HepG2 (cell line): ENCODE measurements around the gene BRI3BP. TPM values are rescaled to one million over a fixed set of nuclear protein-coding genes. Genes with fewer than 3 reads are reported as not detected.

Experiments used
- ATAC-seq: fragments of 200-7000 bp; cut with Tn5 transposase; 3 replicates; pipeline ENCODE4 v1.9.1; 2020; ENCODE audit warnings: mild to moderate bottlenecking, moderate library complexity
- BruUV-seq: library from RNA; stranded (reverse); fragments of 400-500 nt; replicated peaks from 2 replicates; lab custom pipeline; 2021; lab: Mats Ljungman, UMichigan
- CTCF ChIA-PET: fragments of 300-600 bp; formaldehyde crosslinking; extraction: SDS; loops from one replicate; lab custom pipeline; 2021; ENCODE audit warnings: low total read pairs, inconsistent platforms, low intra/inter-chr PET ratio; lab: Yijun Ruan, JAX
- POLR2A ChIA-PET: fragments of 350-600 bp; sonication (Branson Sonifier 250); formaldehyde crosslinking; loops from one replicate; lab custom pipeline; 2020; ENCODE audit warnings: antibody characterized with exemption, inconsistent platforms; lab: Yijun Ruan, JAX
- DNase-seq: peaks from one replicate; pipeline ENCODE4 v3.0.0-alpha.2; 2015; ENCODE audit warnings: low spot score
- FAIRE-seq: peaks from 3 replicates; lab custom pipeline; 2011; peaks lifted over from hg19 to GRCh38; lab: Jason Lieb, UNC
- H2AFZ ChIP-seq: one replicate; pipeline ENCODE4 v1.6.1; 2011; ENCODE audit warnings: low read length, inconsistent platforms
- H3K27ac ChIP-seq: fragments of 300-600 bp; 3 replicates; pipeline ENCODE4 v1.8.0; 2011; ENCODE audit warnings: mixed run types, mild to moderate bottlenecking, mixed read lengths, low read length, inconsistent platforms; ENCODE audit not compliant: insufficient read depth; ENCODE audit errors: extremely low read length
- H3K27me3 ChIP-seq, 2 experiments: fragments of 200-600 bp in 1 of 2; 2 replicates in 1 of 2; 3 replicates in 1 of 2; pipeline versions ENCODE4 v1.6.0 to v1.8.0; 2011; ENCODE audit warnings: low read length in 2 of 2, mild to moderate bottlenecking in 2 of 2, moderate library complexity in 2 of 2, inconsistent platforms in 1 of 2; ENCODE audit not compliant: insufficient read depth in 2 of 2, control insufficient read depth in 1 of 2
- H3K36me3 ChIP-seq, 2 experiments: fragments of 200-600 bp in 1 of 2; replicated peaks in 1 of 2; 2 replicates in 1 of 2; 3 replicates in 1 of 2; pipeline versions ENCODE4 v1.5.1 to v1.8.0; 2011; ENCODE audit warnings: low read length in 2 of 2, inconsistent platforms in 1 of 2; ENCODE audit not compliant: insufficient read depth in 2 of 2, control insufficient read depth in 1 of 2
- H3K4me1 ChIP-seq: 2 replicates; pipeline ENCODE4 v1.5.1; 2012; ENCODE audit warnings: low read length, inconsistent platforms; ENCODE audit not compliant: insufficient read depth
- H3K4me2 ChIP-seq: 2 replicates; pipeline ENCODE4 v1.6.0; 2011; ENCODE audit warnings: low read depth, low read length, inconsistent platforms
- H3K4me3 ChIP-seq, 3 experiments: fragments of 200-600 bp in 1 of 3; sonication (generic), shearing (Covaris generic) in 1 of 3; replicated peaks in 1 of 3; 2 replicates each; pipeline ENCODE4 v1.5.1; 2011 to 2016; ENCODE audit warnings: low read length in 3 of 3, inconsistent platforms in 2 of 3, low read depth in 2 of 3, mild to moderate bottlenecking in 2 of 3, control low read depth in 1 of 3, mixed read lengths in 1 of 3; ENCODE audit not compliant: insufficient read depth in 1 of 3
- H3K79me2 ChIP-seq: one replicate; pipeline ENCODE4 v1.6.1; 2011; ENCODE audit warnings: low read length, inconsistent platforms; ENCODE audit not compliant: insufficient read depth
- H3K9ac ChIP-seq: 2 replicates; pipeline ENCODE4 v1.6.0; 2011; ENCODE audit warnings: mild to moderate bottlenecking, low read depth, low read length, inconsistent platforms; ENCODE audit not compliant: insufficient read depth
- H3K9me3 ChIP-seq: 2 replicates; pipeline ENCODE4 v1.5.1; 2012; ENCODE audit warnings: mild to moderate bottlenecking, low read length
- H4K20me1 ChIP-seq: 2 replicates; pipeline ENCODE4 v1.6.0; 2011; ENCODE audit warnings: inconsistent platforms, mild to moderate bottlenecking, low read length, moderate library complexity; ENCODE audit not compliant: insufficient read depth
- CREB1 ChIP-seq, 2 experiments: fragments of 450-650 bp in 1 of 2; IDR thresholded peaks; 2 replicates each; pipeline ENCODE4 v1.6.1; 2016 to 2017; ENCODE audit warnings: control low read depth in 1 of 2, mild to moderate bottlenecking in 1 of 2, missing compliant biosample characterization in 1 of 2, missing genetic modification characterization in 1 of 2
- CSRNP1 ChIP-seq: sonication (generic); formaldehyde crosslinking; IDR thresholded peaks from 2 replicates; pipeline ENCODE4 v1.8.1; 2023; ENCODE audit warnings: mild to moderate bottlenecking, missing genetic modification reagents
- E2F5 ChIP-seq: sonication (generic); formaldehyde crosslinking; conservative IDR thresholded peaks from 2 replicates; pipeline ENCODE4 v1.4.0; 2020; ENCODE audit warnings: missing genetic modification reagents
- ELF1 ChIP-seq: sonication (generic); formaldehyde crosslinking; IDR thresholded peaks from 2 replicates; pipeline ENCODE4 v1.4.0; 2020; ENCODE audit warnings: missing genetic modification reagents
- GATA4 ChIP-seq: sonication (generic); IDR thresholded peaks from 2 replicates; pipeline ENCODE4 v1.6.1; 2016; ENCODE audit warnings: antibody characterized with exemption, low read depth, borderline replicate concordance
- HDAC1 ChIP-seq: sonication (generic); formaldehyde crosslinking; IDR thresholded peaks from 2 replicates; pipeline ENCODE4 v1.5.1; 2020; ENCODE audit warnings: mild to moderate bottlenecking, missing genetic modification reagents
- MTF2 ChIP-seq: sonication (generic); formaldehyde crosslinking; IDR thresholded peaks from 2 replicates; pipeline ENCODE4 v1.5.0; 2020; ENCODE audit warnings: missing genetic modification reagents, borderline replicate concordance
- MYPOP ChIP-seq: sonication (generic); formaldehyde crosslinking; IDR thresholded peaks from 2 replicates; pipeline ENCODE4 v1.8.1; 2023; ENCODE audit warnings: mild to moderate bottlenecking, moderate library complexity, missing genetic modification reagents
- NKX3-1 ChIP-seq: sonication (generic); formaldehyde crosslinking; IDR thresholded peaks from 2 replicates; pipeline ENCODE4 v1.5.0; 2020; ENCODE audit warnings: missing genetic modification reagents
- NR2C2 ChIP-seq: sonication (generic); formaldehyde crosslinking; IDR thresholded peaks from 2 replicates; pipeline ENCODE4 v1.4.0; 2020; ENCODE audit warnings: missing genetic modification reagents, mild to moderate bottlenecking, moderate library complexity, borderline replicate concordance
- SOX6 ChIP-seq, 2 experiments: fragments of 450-650 bp in 1 of 2; sonication (generic) in 1 of 2; formaldehyde crosslinking in 1 of 2; IDR thresholded peaks; 2 replicates each; pipeline versions ENCODE4 v1.4.0 to v1.6.1; 2017 to 2020; ENCODE audit warnings: antibody characterized with exemption in 1 of 2, mild to moderate bottlenecking in 1 of 2, missing genetic modification reagents in 1 of 2
- TCF7 ChIP-seq: sonication (generic); IDR thresholded peaks from 2 replicates; pipeline ENCODE4 v1.6.1; 2016; ENCODE audit warnings: antibody characterized with exemption, low read depth
- U2AF2 ChIP-seq: fragments of 200-400 bp; formaldehyde crosslinking; IDR thresholded peaks from 2 replicates; pipeline ENCODE4 v1.6.1; 2017; ENCODE audit warnings: low read depth, mild to moderate bottlenecking, low read length
- YEATS4 ChIP-seq: sonication (generic); formaldehyde crosslinking; IDR thresholded peaks from 2 replicates; pipeline ENCODE4 v1.4.0; 2020; ENCODE audit warnings: missing genetic modification reagents, borderline replicate concordance
- ZBTB43 ChIP-seq: sonication (generic); formaldehyde crosslinking; conservative IDR thresholded peaks from 2 replicates; pipeline ENCODE4 v1.4.0; 2020; ENCODE audit warnings: missing genetic modification reagents
- ZFY ChIP-seq: sonication (generic); formaldehyde crosslinking; IDR thresholded peaks from 2 replicates; pipeline ENCODE4 v1.4.0; 2020; ENCODE audit warnings: missing genetic modification reagents
- ZNF629 ChIP-seq: sonication (generic); formaldehyde crosslinking; conservative IDR thresholded peaks from 2 replicates; pipeline ENCODE4 v1.5.0; 2020; ENCODE audit warnings: missing genetic modification reagents
- ZNF777 ChIP-seq: sonication (generic); formaldehyde crosslinking; IDR thresholded peaks from 2 replicates; pipeline ENCODE4 v1.4.0; 2020; ENCODE audit warnings: missing genetic modification reagents
- WGBS: methylation state at CpG from one replicate; pipeline ENCODE4 v1.1.6; 2017; ENCODE audit warnings: low lambda C conversion rate; 5-methylcytosine and 5-hydroxymethylcytosine counted together
- in situ Hi-C: cut with HindIII; loops from 2 replicates; pipeline ENCODE4 v1.10.0; 2017; ENCODE audit warnings: low pct_unique_long_range_greater_than_20kb; ENCODE audit not compliant: extremely low pct_ligation_motif_present
- intact Hi-C: fragments of 100-400 bp; cut with micrococcal nuclease; formaldehyde crosslinking; loops from one replicate; pipeline ENCODE4 v1.10.0; 2022; ENCODE audit not compliant: unreplicated experiment
- polyA plus RNA-seq, 8 experiments: library from polyadenylated mRNA; depleted of rRNA in 3 of 8; stranded (reverse) in 7 of 8; unstranded in 1 of 8; fragments of >200 nt; fragmentation: Illumina TruSeq in 4 of 8; extraction: Trizol in 4 of 8; gene quantifications; 2 replicates each; pipeline versions ENCODE4 v1.2.1 to v1.2.3, GENCODE V29; 2011 to 2016; ENCODE audit warnings: low read depth in 4 of 8, missing spikeins in 1 of 8, mixed read lengths in 1 of 8; ENCODE audit not compliant: insufficient read depth in 1 of 8
- total RNA-seq, 5 experiments: library from RNA; depleted of rRNA; stranded (reverse); fragments of >200 nt; fragmentation: Illumina TruSeq; extraction: Trizol; gene quantifications; 2 replicates each; pipeline ENCODE4 v1.2.3, GENCODE V29; 2016; ENCODE audit warnings: low read depth in 1 of 5

The BRI3BP gene
- total and polyA plus RNA-seq, 2 of the 13 experiments (the other 11 are each of a cell fraction or from before 2014, with no cell fraction given), result 7.5 to 21.1 TPM

- BruUV-seq, result no TSS peak
- no peak for DNase-seq
- in situ Hi-C loops, result no loop called here
- Histone ChIP-seq H3K4me2 (no peak overlapping the region), H3K27ac (no peak overlapping the region), H2AFZ (no peak overlapping the region), H3K4me3 (no peak overlapping the region), H3K36me3 (no peaks in the 10 kb centered on the region), H3K27me3 (no peaks in the 10 kb centered on the region), H4K20me1 (no peaks in the 10 kb centered on the region), H3K9ac (no peak overlapping the region), H3K4me1 (peaks cover 6% of the 10 kb centered on the region; the same call in 1 of the 2 replicates), H3K9me3 (no peaks in the 10 kb centered on the region), H3K79me2 (no peaks in the 10 kb centered on the region)
- ChIA-PET POLR2A (no interaction called here), CTCF (no interaction called here)
- 56% methylated on average over 3 of the region's 3 CpGs for WGBS
- no peak for FAIRE-seq
- no peak for TF ChIP-seq TCF7
- TF ChIP-seq GATA4, result no peak
- no peak for TF ChIP-seq YEATS4 (CRISPR knock-in tag)
- no peak for TF ChIP-seq MYPOP
- no peak for TF ChIP-seq ZBTB43 (CRISPR knock-in tag)
- no peak for TF ChIP-seq E2F5
- TF ChIP-seq ZNF777 (CRISPR knock-in tag), result no peak
- TF ChIP-seq ZNF629, result no peak
- no peak for TF ChIP-seq NR2C2 (CRISPR knock-in tag)
- no peak for TF ChIP-seq U2AF2
- TF ChIP-seq MTF2 (CRISPR knock-in tag), result no peak
- no peak for TF ChIP-seq CSRNP1 (CRISPR knock-in tag)
- TF ChIP-seq ZFY (CRISPR knock-in tag), result no peak
- TF ChIP-seq HDAC1 (CRISPR knock-in tag), result no peak
- no peak for TF ChIP-seq NKX3-1 (CRISPR knock-in tag)
- TF ChIP-seq CREB1 (IDR thresholded peaks at IDR 0.05), result no peak
- TF ChIP-seq CREB1 (CRISPR knock-in tag; IDR thresholded peaks at IDR 0.05), result no peak
- TF ChIP-seq SOX6 (IDR thresholded peaks at IDR 0.05), result no peak
- TF ChIP-seq SOX6 (CRISPR knock-in tag; IDR thresholded peaks at IDR 0.05), result no peak
- TF ChIP-seq ELF1 (CRISPR knock-in tag), result no peak
- ATAC-seq, result no peak
- intact Hi-C loops, result no loop called here
Observed at GRCh38 chr12:125050868-125051267, 57.4 kb downstream of the BRI3BP start.
